Neuron (in vitro differentiated cells): ENCODE measurements around the gene IL17RC.

ENCODE experiments used
- H2AFZ ChIP-seq: one replicate; pipeline ENCODE4 v1.6.1; 2013; ENCODE audit warnings: low read depth, mild to moderate bottlenecking, inconsistent platforms, low read length, moderate library complexity
- H3K27me3 ChIP-seq: one replicate; pipeline ENCODE4 v1.6.1; 2013; ENCODE audit warnings: low read length; ENCODE audit not compliant: insufficient read depth
- H3K36me3 ChIP-seq: one replicate; pipeline ENCODE4 v1.6.1; 2013; ENCODE audit warnings: low read length; ENCODE audit not compliant: insufficient read depth
- H3K4me1 ChIP-seq: one replicate; pipeline ENCODE4 v1.6.1; 2013; ENCODE audit warnings: low read length; ENCODE audit not compliant: insufficient read depth
- H3K4me3 ChIP-seq: 2 replicates; pipeline ENCODE4 v1.5.1; 2013; ENCODE audit warnings: mild to moderate bottlenecking, low read length, moderate library complexity
- H3K9me3 ChIP-seq: one replicate; pipeline ENCODE4 v1.6.1; 2013; ENCODE audit warnings: low read length

Gene IL17RC

DNA sequence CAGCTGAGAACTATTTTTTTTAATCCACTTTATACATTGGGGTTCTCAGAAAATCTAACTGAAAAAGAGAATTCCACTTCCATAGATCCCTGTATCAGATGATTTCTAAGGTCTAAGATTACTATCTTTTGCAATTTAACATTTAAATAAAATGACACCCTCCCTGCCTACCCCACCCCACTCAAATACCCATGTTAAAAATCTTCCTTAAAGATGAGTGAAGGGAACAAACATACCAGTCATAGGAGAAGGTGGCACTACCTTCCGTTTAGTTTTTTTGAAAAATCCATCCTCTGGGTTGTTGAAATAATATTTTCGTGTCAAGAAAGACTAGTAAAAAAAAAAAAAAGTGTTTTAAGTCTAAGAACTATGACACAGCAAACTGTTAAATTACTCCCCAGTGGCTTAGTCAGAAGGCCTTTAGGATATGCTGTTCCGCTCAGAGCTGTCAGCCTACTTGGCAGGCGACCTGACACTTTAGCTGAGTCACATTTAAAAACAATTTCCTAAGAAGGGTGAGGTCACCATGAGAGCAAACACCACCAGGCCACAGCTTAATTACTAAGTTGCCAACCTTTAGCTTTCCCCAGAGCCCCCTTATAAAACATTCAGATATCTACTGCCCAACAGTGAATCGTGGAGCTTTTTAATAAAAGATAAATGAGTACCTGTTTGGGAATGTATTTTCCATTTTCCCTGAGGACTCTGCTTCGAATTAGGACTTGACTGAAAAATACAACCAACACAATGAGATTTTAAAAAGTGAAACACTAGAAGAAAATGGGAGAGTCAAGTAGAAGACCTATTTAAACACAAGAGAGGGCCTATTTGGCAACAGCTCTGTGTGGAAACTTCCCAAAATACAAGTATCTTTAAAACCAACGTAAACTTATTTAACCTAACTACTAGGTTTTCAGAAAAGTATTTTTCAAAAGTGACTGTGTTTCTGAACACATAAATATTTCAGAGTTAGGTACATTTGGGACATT, 60.1 kb downstream of the IL17RC start:
- Histone ChIP-seq H3K36me3 (peaks cover 52% of the 10 kb centered on the region), H2AFZ (no peak overlapping the region), H3K4me3 (no peak overlapping the region), H3K27me3 (no peaks in the 10 kb centered on the region), H3K9me3 (no peaks in the 10 kb centered on the region), H3K4me1 (no peaks in the 10 kb centered on the region)

DNA sequence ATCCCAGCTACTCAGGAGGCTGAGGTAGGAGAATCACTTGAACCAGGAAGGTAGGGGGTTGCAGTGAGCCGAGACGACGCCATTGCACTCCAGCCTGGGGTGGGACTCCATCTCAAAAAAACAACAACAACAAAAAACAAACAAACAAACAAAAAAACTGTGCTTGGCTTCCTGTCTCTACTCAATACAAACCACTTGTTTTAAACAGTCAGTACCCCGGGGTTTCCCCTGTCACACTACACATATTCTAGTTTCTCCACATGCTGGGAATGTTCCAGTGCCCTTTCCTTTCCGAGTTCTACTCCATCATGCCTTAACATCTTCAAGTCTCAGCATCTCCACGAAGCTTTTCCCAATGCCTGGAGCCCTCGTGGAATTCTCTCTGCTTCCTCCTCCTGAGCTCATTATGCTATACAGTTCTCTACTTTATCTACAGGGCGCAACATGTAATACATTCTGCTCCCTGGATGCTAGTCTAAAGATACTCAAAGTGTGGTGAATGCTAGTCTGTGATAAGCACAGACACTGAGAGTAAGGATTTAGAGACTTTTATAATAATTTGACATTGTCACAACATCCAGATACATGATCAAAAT, 61.9 kb downstream of the IL17RC start:
- Histone ChIP-seq H3K9me3 (no peaks in the 10 kb centered on the region), H2AFZ (no peak overlapping the region), H3K4me1 (no peaks in the 10 kb centered on the region), H3K4me3 (no peak overlapping the region), H3K36me3 (peaks cover 46% of the 10 kb centered on the region), H3K27me3 (no peaks in the 10 kb centered on the region)

DNA sequence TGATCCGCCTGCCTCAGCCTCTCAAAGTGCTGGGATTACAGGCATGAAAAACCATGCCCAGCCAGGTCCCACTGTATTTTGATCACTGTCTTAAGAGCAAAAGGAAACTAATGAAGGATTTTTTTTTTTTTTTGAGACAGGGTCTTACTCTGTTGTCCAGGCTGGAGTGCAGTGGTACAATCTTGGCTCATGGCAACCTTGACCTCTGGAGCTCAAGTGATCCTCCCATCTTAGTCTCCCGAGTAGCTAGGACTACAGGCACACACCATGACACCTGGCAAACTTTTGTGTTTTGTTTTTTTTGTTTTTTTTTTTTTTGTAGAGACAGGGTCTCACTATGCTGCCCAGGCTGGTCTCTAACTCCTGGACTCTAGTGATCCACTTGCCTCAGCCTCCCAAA, 63.4 kb downstream of the IL17RC start:
- Histone ChIP-seq H3K4me1 (peaks cover 2% of the 10 kb centered on the region), H3K27me3 (no peaks in the 10 kb centered on the region), H3K9me3 (no peaks in the 10 kb centered on the region), H3K4me3 (no peak overlapping the region), H3K36me3 (peaks cover 37% of the 10 kb centered on the region), H2AFZ (no peak overlapping the region)
